Activated naive CD4-positive, alpha-beta T cell treated with anti-CD3 and anti-CD28 coated beads for 36 hours (primary cell): ENCODE data around the gene TP53I11. TPM values are rescaled to one million over a fixed set of nuclear protein-coding genes. Genes with fewer than 3 reads are reported as not detected.

ENCODE experiments used
- CTCF ChIA-PET: fragments of 350-600 bp; sonication (Branson Sonifier 250); formaldehyde crosslinking; loops from one replicate; lab custom pipeline; 2021; ENCODE audit warnings: antibody characterized with exemption; lab: Charles Lee
- DNase-seq: peaks from one replicate; pipeline ENCODE4 v3.0.0-alpha.2; 2020
- H3K27ac Mint-ChIP-seq: one replicate; pipeline ENCODE4 v1.8.0; 2021; ENCODE audit warnings: mild to moderate bottlenecking, mixed read lengths
- H3K27me3 Mint-ChIP-seq: one replicate; pipeline ENCODE4 v1.8.0; 2021; ENCODE audit warnings: low read depth, mixed read lengths
- H3K36me3 Mint-ChIP-seq: one replicate; pipeline ENCODE4 v1.8.0; 2021; ENCODE audit warnings: low read depth, mixed read lengths
- H3K4me1 Mint-ChIP-seq: one replicate; pipeline ENCODE4 v1.8.0; 2021; ENCODE audit warnings: low read depth, mixed read lengths
- H3K4me3 Mint-ChIP-seq: one replicate; pipeline ENCODE4 v1.8.0; 2021; ENCODE audit warnings: mild to moderate bottlenecking, moderate library complexity, mixed read lengths
- H3K9me3 Mint-ChIP-seq: one replicate; pipeline ENCODE4 v1.8.0; 2021; ENCODE audit warnings: mixed read lengths
- intact Hi-C: fragments of 100-400 bp; cut with micrococcal nuclease; formaldehyde crosslinking; loops from one replicate; pipeline ENCODE4 v1.15.1; 2023
- total RNA-seq, 2 experiments: library from RNA; stranded (reverse); gene quantifications; one replicate each; pipeline ENCODE4 v1.2.3, GENCODE V29; 2021

TP53I11 gene
- total RNA-seq, 2 experiments from 2014 or later: 10.3 to 14.0 TPM

DNA sequence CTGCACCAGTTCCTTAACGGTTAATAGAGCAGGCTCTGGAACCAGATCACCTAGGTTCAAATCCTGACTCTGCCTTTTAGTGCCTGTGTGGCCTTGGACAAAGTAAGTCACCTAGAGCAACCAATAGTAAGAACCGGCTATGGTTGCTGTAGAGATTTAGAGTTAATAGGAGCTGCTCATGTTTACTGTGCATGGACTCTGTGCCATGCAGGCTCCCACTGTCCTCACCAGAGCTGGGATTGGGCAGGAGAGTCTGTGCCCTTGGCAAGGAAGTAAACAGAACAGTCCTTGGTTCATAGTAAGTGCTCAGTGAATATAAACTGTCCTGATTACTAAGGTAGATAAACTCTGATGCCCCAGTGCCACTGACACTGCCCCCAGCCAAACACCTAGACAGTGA, 1.4 kb upstream of the TP53I11 start:
- no peak for DNase-seq
- Mint-ChIP-seq H3K27me3 (peaks cover 2% of the 10 kb centered on the region), H3K4me3 (peak overlapping the region; percentile 54), H3K27ac (no peak overlapping the region), H3K9me3 (no peaks in the 10 kb centered on the region), H3K36me3 (no peaks in the 10 kb centered on the region), H3K4me1 (peaks cover 8% of the 10 kb centered on the region)
- intact Hi-C loops: loop anchor here (5.0 kb wide), 1 partner anchor 130 kb away; no protein-coding TSS in a partner anchor
- CTCF ChIA-PET: interaction anchor here (1.1 to 2.0 kb wide), 3 partner anchors 16 to 153 kb away, joined by 3 to 6 read pairs (median 5); no protein-coding TSS in a partner anchor

DNA sequence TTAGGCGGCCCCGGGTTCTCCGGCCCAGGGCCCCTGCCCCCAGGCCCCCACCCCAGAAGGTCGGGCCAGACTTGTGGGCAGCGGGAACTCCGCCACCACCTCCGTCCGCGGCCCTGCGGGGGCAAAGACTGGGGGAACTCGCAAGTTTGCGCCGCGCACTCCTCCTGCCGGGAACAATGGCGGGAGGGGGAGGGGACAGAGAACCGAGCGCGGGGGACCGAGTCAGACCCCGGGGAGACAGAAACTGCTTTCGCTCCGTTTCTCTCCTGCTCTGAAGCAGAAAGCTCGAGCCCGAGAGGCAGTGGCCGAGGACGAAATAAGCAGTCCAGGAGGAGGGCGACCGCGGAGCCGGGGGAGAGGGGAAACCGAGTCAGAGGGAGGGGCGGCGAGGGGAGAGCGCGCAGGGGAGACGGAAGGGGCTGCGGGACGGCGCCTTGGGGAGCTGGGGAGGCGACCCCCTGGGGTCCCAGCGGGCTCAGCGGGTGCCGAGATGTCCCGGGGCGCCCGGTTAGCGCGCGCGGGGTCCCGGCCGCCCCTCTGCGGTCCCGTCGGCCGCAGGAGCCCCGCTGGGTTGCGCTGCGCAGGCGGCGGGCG, 555 bp downstream of the TP53I11 start:
- H3K4me1 Mint-ChIP-seq: peaks cover 3% of the 10 kb centered on the region
- no peaks in the 10 kb centered on the region for H3K27me3 Mint-ChIP-seq
- H3K9me3 Mint-ChIP-seq: no peaks in the 10 kb centered on the region
- no peak overlapping the region for H3K27ac Mint-ChIP-seq
- DNase-seq: peak; percentile 38
- no peaks in the 10 kb centered on the region for H3K36me3 Mint-ChIP-seq
- peak overlapping the region; percentile 73 for H3K4me3 Mint-ChIP-seq
- CTCF ChIA-PET: interaction anchor here (0.8 to 1.4 kb wide), 5 partner anchors 15 to 153 kb away, joined by 3 to 6 read pairs (median 3); no protein-coding TSS in a partner anchor
- intact Hi-C loops: loop anchor here (1.0 to 5.0 kb wide), 3 partner anchors 132 to 197 kb away; partner anchors contain the start of gene PRDM11

- H3K27me3 Mint-ChIP-seq: no peaks in the 10 kb centered on the region
- no peaks in the 10 kb centered on the region for H3K36me3 Mint-ChIP-seq
- H3K9me3 Mint-ChIP-seq: no peaks in the 10 kb centered on the region
- H3K27ac Mint-ChIP-seq: no peak overlapping the region
- H3K4me3 Mint-ChIP-seq: peak overlapping the region; percentile 73
- peaks cover 2% of the 10 kb centered on the region for H3K4me1 Mint-ChIP-seq
- CTCF ChIA-PET: interaction anchor here (0.9 to 3.5 kb wide), 5 partner anchors 20 to 155 kb away, joined by 3 to 26 read pairs (median 4); no protein-coding TSS in a partner anchor
- DNase-seq: peak; percentile 34
- intact Hi-C loops: loop anchor here (1.0 to 5.0 kb wide), 3 partner anchors 133 to 197 kb away; partner anchors contain the start of gene PRDM11
These were observed 1.3 kb downstream of the TP53I11 start for GRCh38 chr11:44949160-44950030.

- CTCF ChIA-PET: interaction anchor here (1.0 to 3.5 kb wide), 9 partner anchors 11 to 162 kb away, joined by 3 to 26 read pairs (median 4); no protein-coding TSS in a partner anchor
- no peaks in the 10 kb centered on the region for H3K9me3 Mint-ChIP-seq
- H3K4me3 Mint-ChIP-seq: no peak overlapping the region
- no peaks in the 10 kb centered on the region for H3K36me3 Mint-ChIP-seq
- H3K4me1 Mint-ChIP-seq: peaks cover 7% of the 10 kb centered on the region
- H3K27ac Mint-ChIP-seq: no peak overlapping the region
- intact Hi-C loops: no loop called here
- H3K27me3 Mint-ChIP-seq: no peaks in the 10 kb centered on the region
- no peak for DNase-seq
These were observed 2.5 kb downstream of the TP53I11 start for GRCh38 chr11:44948155-44948554.

DNA sequence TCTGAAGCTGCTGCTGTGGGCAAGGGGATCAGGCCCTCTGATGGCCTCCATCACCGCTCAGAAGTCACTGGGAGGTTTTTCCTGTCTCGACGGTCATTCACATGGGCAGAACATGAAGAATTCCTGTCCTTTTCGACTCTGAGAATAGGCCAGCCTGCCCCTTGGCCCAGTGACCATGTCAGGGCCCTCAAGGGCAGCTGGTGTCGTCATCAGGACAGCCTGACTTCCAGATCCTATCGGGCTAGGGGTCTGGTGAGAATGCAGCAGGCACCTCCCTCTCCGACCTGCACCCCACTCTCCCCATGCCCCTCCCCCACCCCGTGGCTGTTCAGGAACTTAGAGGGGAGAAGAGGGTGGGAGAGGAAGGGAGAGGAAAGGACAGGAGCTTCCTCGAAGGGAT, 3.6 kb downstream of the TP53I11 start:
- intact Hi-C loops: no loop called here
- Mint-ChIP-seq H3K27ac (no peak overlapping the region), H3K4me3 (no peak overlapping the region)

GRCh38 chr11:44946263-44946662, 4.4 kb downstream of the TP53I11 start:
- Mint-ChIP-seq H3K9me3 (no peaks in the 10 kb centered on the region), H3K27me3 (no peaks in the 10 kb centered on the region), H3K4me3 (no peak overlapping the region), H3K27ac (no peak overlapping the region), H3K4me1 (peaks cover 13% of the 10 kb centered on the region), H3K36me3 (no peaks in the 10 kb centered on the region)
- intact Hi-C loops: no loop called here
- CTCF ChIA-PET: interaction anchor here (2.1 to 3.5 kb wide), 2 partner anchors 10 to 158 kb away, joined by 16 to 26 read pairs; no protein-coding TSS in a partner anchor
- DNase-seq: no peak

More for the DNA sequence above, 3.6 kb downstream of the TP53I11 start:
- H3K4me1 Mint-ChIP-seq: peaks cover 13% of the 10 kb centered on the region
- no peaks in the 10 kb centered on the region for H3K9me3 Mint-ChIP-seq
- no peaks in the 10 kb centered on the region for H3K36me3 Mint-ChIP-seq
- no peak for DNase-seq
- CTCF ChIA-PET: interaction anchor here (2.3 to 3.5 kb wide), 2 partner anchors 11 to 157 kb away, joined by 15 to 26 read pairs; no protein-coding TSS in a partner anchor
- H3K27me3 Mint-ChIP-seq: no peaks in the 10 kb centered on the region

GRCh38 chr11:44945666-44946065, 5.0 kb downstream of the TP53I11 start:
- intact Hi-C loops: no loop called here
- Mint-ChIP-seq H3K9me3 (no peaks in the 10 kb centered on the region), H3K27ac (no peak overlapping the region), H3K36me3 (no peaks in the 10 kb centered on the region), H3K4me1 (peaks cover 13% of the 10 kb centered on the region), H3K27me3 (no peaks in the 10 kb centered on the region), H3K4me3 (no peak overlapping the region)
- CTCF ChIA-PET: interaction anchor here (2.1 to 3.5 kb wide), 2 partner anchors 9 to 158 kb away, joined by 16 to 26 read pairs; no protein-coding TSS in a partner anchor
- no peak for DNase-seq

DNA sequence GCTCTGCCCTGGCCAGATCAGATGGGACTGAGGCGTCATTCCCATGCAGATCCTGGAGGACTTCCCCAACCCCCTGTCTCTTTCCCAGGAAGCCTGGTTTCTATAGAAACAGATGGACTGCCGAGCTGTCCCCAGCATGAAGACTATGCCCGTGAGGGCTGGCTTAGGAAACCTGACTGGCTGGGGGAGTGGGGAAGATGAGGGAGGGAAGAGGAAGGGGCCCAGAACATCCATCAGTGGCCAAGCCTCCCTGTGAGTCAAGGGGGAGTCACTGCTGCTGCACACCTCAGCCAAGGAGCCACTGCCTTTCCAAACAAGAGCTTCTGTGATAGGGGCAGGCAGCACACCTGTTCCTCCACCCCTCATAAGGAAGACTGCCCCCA, 5.8 kb downstream of the TP53I11 start:
- CTCF ChIA-PET: interaction anchor here (0.9 to 2.1 kb wide), 3 partner anchors 8 to 159 kb away, joined by 3 to 16 read pairs (median 4); no protein-coding TSS in a partner anchor
- Mint-ChIP-seq H3K4me1 (peaks cover 13% of the 10 kb centered on the region), H3K4me3 (no peak overlapping the region), H3K36me3 (no peaks in the 10 kb centered on the region), H3K9me3 (no peaks in the 10 kb centered on the region), H3K27me3 (no peaks in the 10 kb centered on the region), H3K27ac (no peak overlapping the region)
- intact Hi-C loops: no loop called here
- no peak for DNase-seq

GRCh38 chr11:44944181-44944852, 6.4 kb downstream of the TP53I11 start:
- Mint-ChIP-seq H3K27me3 (no peaks in the 10 kb centered on the region), H3K9me3 (no peaks in the 10 kb centered on the region), H3K4me3 (no peak overlapping the region), H3K4me1 (peaks cover 13% of the 10 kb centered on the region), H3K36me3 (no peaks in the 10 kb centered on the region), H3K27ac (peak overlapping the region; percentile 19)
- intact Hi-C loops: no loop called here
- CTCF ChIA-PET: interaction anchor here (0.9 to 2.1 kb wide), 4 partner anchors 8 to 160 kb away, joined by 3 to 16 read pairs (median 4); no protein-coding TSS in a partner anchor
- no peak for DNase-seq

GRCh38 chr11:44943696-44944095, 7.0 kb downstream of the TP53I11 start:
- H3K9me3 Mint-ChIP-seq: no peaks in the 10 kb centered on the region
- H3K36me3 Mint-ChIP-seq: no peaks in the 10 kb centered on the region
- H3K27ac Mint-ChIP-seq: no peak overlapping the region
- CTCF ChIA-PET: interaction anchor here (1.3 to 1.9 kb wide), 2 partner anchors 159 to 161 kb away, joined by 4 to 6 read pairs; no protein-coding TSS in a partner anchor
- no peak for DNase-seq
- H3K4me3 Mint-ChIP-seq: no peak overlapping the region
- no peaks in the 10 kb centered on the region for H3K27me3 Mint-ChIP-seq
- intact Hi-C loops: no loop called here
- H3K4me1 Mint-ChIP-seq: peaks cover 11% of the 10 kb centered on the region

GRCh38 chr11:44943118-44943517, 7.6 kb downstream of the TP53I11 start:
- no peak overlapping the region for H3K4me3 Mint-ChIP-seq
- no peaks in the 10 kb centered on the region for H3K9me3 Mint-ChIP-seq
- no peaks in the 10 kb centered on the region for H3K27me3 Mint-ChIP-seq
- peaks cover 11% of the 10 kb centered on the region for H3K4me1 Mint-ChIP-seq
- intact Hi-C loops: no loop called here
- peak; percentile 70 for DNase-seq
- H3K27ac Mint-ChIP-seq: no peak overlapping the region
- CTCF ChIA-PET: interaction anchor here (1.3 to 1.9 kb wide), 2 partner anchors 159 to 161 kb away, joined by 4 to 6 read pairs; no protein-coding TSS in a partner anchor
- no peaks in the 10 kb centered on the region for H3K36me3 Mint-ChIP-seq
